ENCODE results near the gene MEGF11. TPM values are rescaled to one million over a fixed set of nuclear protein-coding genes. Genes with fewer than 3 reads are reported as not detected.

MEGF11 gene
- total RNA-seq, 1 experiment from 2014 or later = 2.3 TPM

- RAD21 ChIA-PET (ENCODE audit: low non-redundant PET in 1 of 2, low total read pairs in 2 of 2, uncharacterized antibody in 2 of 2, unreplicated experiment in 2 of 2) = no interaction called here
- POLR2A ChIA-PET = no interaction called here
- no peaks in the 10 kb centered on the region for H3K9me3 ChIP-seq (ENCODE audit: control insufficient read depth in 1 of 2, insufficient read depth in 1 of 2, low read depth in 1 of 2, low read length in 2 of 2)
- intact Hi-C loops (cut with micrococcal nuclease) = no loop called here
- DNase-seq (ENCODE audit: low read depth, low spot score) (no peak), ATAC-seq (no peak)
- no peak overlapping the region for H3K9ac ChIP-seq (ENCODE audit: low read length)
- no peaks in the 10 kb centered on the region for H3K79me2 ChIP-seq (ENCODE audit: insufficient read depth, low read length)
- no peak overlapping the region for H2AFZ ChIP-seq (ENCODE audit: low read depth, low read length, poor library complexity, severe bottlenecking)
- H3K4me2 ChIP-seq (ENCODE audit: low read length) = no peak overlapping the region
- H3K27me3 ChIP-seq (ENCODE audit: insufficient read depth, low read length) = no peaks in the 10 kb centered on the region
- H3K9me2 ChIP-seq (ENCODE audit: insufficient read depth) = no peaks in the 10 kb centered on the region
- CTCF ChIA-PET = no interaction called here
- H3K4me1 ChIP-seq (ENCODE audit: control insufficient read depth in 1 of 2, insufficient read depth in 2 of 2, low read length in 2 of 2) = no peaks in the 10 kb centered on the region
- H3K36me3 ChIP-seq (ENCODE audit: control insufficient read depth in 1 of 2, insufficient read depth in 2 of 2, low read length in 2 of 2) = no peaks in the 10 kb centered on the region
- H3K27ac ChIP-seq (ENCODE audit: low read depth, low read length) = no peak overlapping the region
- H3K4me3 ChIP-seq (replicated peaks in 1 of 2; ENCODE audit: low read depth in 1 of 2, low read length in 2 of 2) = no peak overlapping the region
- no peaks in the 10 kb centered on the region for H4K20me1 ChIP-seq (ENCODE audit: insufficient read depth)
- TF ChIP-seq ZBTB33 (IDR thresholded peaks at IDR 0.05; ENCODE audit: extremely low read depth, insufficient replicate concordance, low read length) = no peak
- no peak for TF ChIP-seq EZH2 (IDR thresholded peaks at IDR 0.05)
- no peak for TF ChIP-seq FOSL1 (IDR thresholded peaks at IDR 0.05; ENCODE audit: low read depth)
- TF ChIP-seq TCF7L2 (IDR thresholded peaks at IDR 0.05; ENCODE audit: borderline replicate concordance, extremely low read depth, insufficient read depth, insufficient read length) = no peak
- TF ChIP-seq ATF3 (IDR thresholded peaks at IDR 0.05) = no peak
- no peak for TF ChIP-seq ELF1 (IDR thresholded peaks at IDR 0.05; ENCODE audit: borderline replicate concordance, low read depth)
- no peak for TF ChIP-seq ZNF274 (IDR thresholded peaks at IDR 0.05; ENCODE audit: low read depth, low read length)
- TF ChIP-seq POLR2A (IDR thresholded peaks at IDR 0.05; ENCODE audit: borderline replicate concordance, extremely low read depth, insufficient read depth, insufficient read length) = no peak
- TF ChIP-seq POLR2AphosphoS5 (IDR thresholded peaks at IDR 0.05; ENCODE audit: low read depth, low read length) = no peak
- TF ChIP-seq EZH2phosphoT487 (IDR thresholded peaks at IDR 0.05; ENCODE audit: borderline replicate concordance) = no peak
- no peak for TF ChIP-seq CTCF (IDR thresholded peaks at IDR 0.05 in 2 of 3, conservative IDR thresholded peaks at IDR 0.05 in 1 of 3; ENCODE audit: borderline replicate concordance in 1 of 3, insufficient read depth in 1 of 3, low read depth in 2 of 3, low read length in 2 of 3)
- no peak for TF ChIP-seq MAX (IDR thresholded peaks at IDR 0.05)
- no peak for TF ChIP-seq CBX3 (IDR thresholded peaks at IDR 0.05; ENCODE audit: low read depth)
- no peak for TF ChIP-seq RAD21 (IDR thresholded peaks at IDR 0.05; ENCODE audit: low read depth)
- TF ChIP-seq ZFX (IDR thresholded peaks at IDR 0.05) = no peak
- no peak for TF ChIP-seq SP1 (IDR thresholded peaks at IDR 0.05; ENCODE audit: low read depth)
- no peak for TF ChIP-seq SIN3A (IDR thresholded peaks at IDR 0.05; ENCODE audit: low read depth)
- no TSS peak for BruUV-seq (replicated peaks)
Observed at GRCh38 chr15:66136948-66137347, 116.6 kb downstream of the MEGF11 start.
